Ascending aorta (tissue), 2 donors: ENCODE measurements around the gene CENPF. TPM values are rescaled to one million over a fixed set of nuclear protein-coding genes. Genes with fewer than 3 reads are reported as not detected.

Source experiments
- DNase-seq, 2 donors: peaks; one replicate each; pipeline ENCODE4 v3.0.0-alpha.2; 2019; ENCODE audit warnings: low spot score in 2 of 2
- H3K27ac ChIP-seq, 2 donors: fragments of 200-600 bp; sonication (generic); one replicate each; pipeline ENCODE4 v1.5.1; 2016 to 2017; ENCODE audit warnings: mild to moderate bottlenecking in 1 of 2
- H3K27me3 ChIP-seq: fragments of 200-600 bp; sonication (generic); one replicate; pipeline ENCODE4 v1.5.1; 2017
- H3K36me3 ChIP-seq, 2 donors: fragments of 200-600 bp; sonication (generic); one replicate each; pipeline ENCODE4 v1.5.1; 2016
- H3K4me1 ChIP-seq, 2 donors: fragments of 200-600 bp; sonication (generic); one replicate each; pipeline ENCODE4 v1.5.1; 2016 to 2017; ENCODE audit warnings: mild to moderate bottlenecking in 1 of 2
- H3K4me3 ChIP-seq, 2 donors: fragments of 200-600 bp; sonication (generic); one replicate each; pipeline ENCODE4 v1.5.1; 2016 to 2017; ENCODE audit warnings: mild to moderate bottlenecking in 1 of 2
- H3K9me3 ChIP-seq, 2 donors: fragments of 200-600 bp; sonication (generic); one replicate each; pipeline ENCODE4 v1.5.1; 2016
- intact Hi-C: fragments of 100-400 bp; cut with DNase I; formaldehyde crosslinking; loops from one replicate; pipeline ENCODE4 v1.15.1; 2023
- total RNA-seq: library from RNA; depleted of rRNA; stranded (reverse); fragments of >200 nt; gene quantifications from one replicate; pipeline ENCODE4 v1.1.0, GENCODE V29; 2016
- TF ChIP-seq, protein P1 (sequence below), 3 experiments: fragments of 200-600 bp in 2 of 3; fragments of 450-650 bp in 1 of 3; sonication (generic) in 2 of 3; IDR thresholded peaks; one replicate each; pipeline ENCODE4 v1.5.1; 2016 to 2019; ENCODE audit warnings: antibody characterized with exemption in 3 of 3, mild to moderate bottlenecking in 1 of 3, moderate library complexity in 1 of 3

CENPF gene
- total RNA-seq, 1 donor from 2014 or later, result 0.53 TPM

DNA sequence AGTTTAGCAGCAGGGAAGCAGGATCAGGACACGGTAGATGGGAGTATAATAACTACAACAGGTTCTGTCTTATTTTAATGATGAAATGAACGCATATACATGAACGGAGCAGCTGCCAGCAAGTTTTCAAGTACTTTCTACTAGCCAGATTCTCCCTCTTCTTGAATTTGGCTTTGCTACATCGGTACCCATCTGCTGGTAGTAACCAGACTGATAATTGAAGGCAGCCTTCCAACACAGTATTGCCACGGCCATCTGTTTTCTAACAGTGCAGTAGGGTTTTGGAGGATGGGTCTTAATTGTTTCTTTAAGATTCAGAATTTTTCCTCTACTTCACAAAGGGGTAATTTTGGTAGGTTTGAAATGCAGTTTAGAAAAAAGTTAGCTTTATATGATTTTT, 33.4 kb downstream of the CENPF start:
- Histone ChIP-seq H3K4me3 (no peak overlapping the region), H3K4me1 (no peaks in the 10 kb centered on the region), H3K27me3 (no peaks in the 10 kb centered on the region), H3K36me3 (no peaks in the 10 kb centered on the region), H3K9me3 (no peaks in the 10 kb centered on the region), H3K27ac (no peak overlapping the region)
- intact Hi-C loops, result no loop called here
- no peak for DNase-seq
- TF ChIP-seq, protein P1, sequence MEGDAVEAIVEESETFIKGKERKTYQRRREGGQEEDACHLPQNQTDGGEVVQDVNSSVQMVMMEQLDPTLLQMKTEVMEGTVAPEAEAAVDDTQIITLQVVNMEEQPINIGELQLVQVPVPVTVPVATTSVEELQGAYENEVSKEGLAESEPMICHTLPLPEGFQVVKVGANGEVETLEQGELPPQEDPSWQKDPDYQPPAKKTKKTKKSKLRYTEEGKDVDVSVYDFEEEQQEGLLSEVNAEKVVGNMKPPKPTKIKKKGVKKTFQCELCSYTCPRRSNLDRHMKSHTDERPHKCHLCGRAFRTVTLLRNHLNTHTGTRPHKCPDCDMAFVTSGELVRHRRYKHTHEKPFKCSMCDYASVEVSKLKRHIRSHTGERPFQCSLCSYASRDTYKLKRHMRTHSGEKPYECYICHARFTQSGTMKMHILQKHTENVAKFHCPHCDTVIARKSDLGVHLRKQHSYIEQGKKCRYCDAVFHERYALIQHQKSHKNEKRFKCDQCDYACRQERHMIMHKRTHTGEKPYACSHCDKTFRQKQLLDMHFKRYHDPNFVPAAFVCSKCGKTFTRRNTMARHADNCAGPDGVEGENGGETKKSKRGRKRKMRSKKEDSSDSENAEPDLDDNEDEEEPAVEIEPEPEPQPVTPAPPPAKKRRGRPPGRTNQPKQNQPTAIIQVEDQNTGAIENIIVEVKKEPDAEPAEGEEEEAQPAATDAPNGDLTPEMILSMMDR (IDR thresholded peaks at IDR 0.05), result no peak

DNA sequence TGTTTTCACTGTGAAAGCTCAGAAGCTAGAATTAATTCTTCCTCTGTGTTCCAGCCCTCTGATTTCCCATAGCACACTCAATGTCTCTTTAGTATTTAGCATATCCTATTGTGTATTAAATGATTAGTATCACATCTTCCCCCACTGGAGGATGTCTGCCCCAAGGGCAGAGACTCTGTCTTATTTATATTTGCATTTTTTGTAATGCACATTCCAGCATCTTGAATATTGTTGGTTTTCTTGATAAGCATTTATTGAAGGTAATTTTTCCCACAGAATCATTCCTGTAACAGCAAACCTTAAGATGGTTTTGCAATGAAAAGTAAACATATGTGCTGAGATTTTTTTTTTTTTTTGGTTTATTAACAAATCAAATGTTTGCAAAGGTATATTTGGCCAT, 34.1 kb downstream of the CENPF start:
- Histone ChIP-seq H3K4me3 (no peak overlapping the region), H3K36me3 (no peaks in the 10 kb centered on the region), H3K4me1 (no peaks in the 10 kb centered on the region), H3K27me3 (no peaks in the 10 kb centered on the region), H3K27ac (no peak overlapping the region), H3K9me3 (no peaks in the 10 kb centered on the region)
- intact Hi-C loops, result no loop called here
- no peak for DNase-seq
- TF ChIP-seq, protein P1 (IDR thresholded peaks at IDR 0.05), result no peak

GRCh38 chr1:214637722-214638458, 34.9 kb downstream of the CENPF start:
- H3K9me3 ChIP-seq, result no peaks in the 10 kb centered on the region
- no peaks in the 10 kb centered on the region for H3K27me3 ChIP-seq
- no peaks in the 10 kb centered on the region for H3K36me3 ChIP-seq
- no peak overlapping the region for H3K4me3 ChIP-seq
- no peak for DNase-seq
- H3K4me1 ChIP-seq, result no peaks in the 10 kb centered on the region
- TF ChIP-seq, protein P1 (IDR thresholded peaks at IDR 0.05), result peak; percentile 13 to 61 (median 36)
- H3K27ac ChIP-seq, result no peak overlapping the region
- intact Hi-C loops, result no loop called here

GRCh38 chr1:214638459-214638807, 35.4 kb downstream of the CENPF start:
- intact Hi-C loops, result no loop called here
- Histone ChIP-seq H3K36me3 (no peaks in the 10 kb centered on the region), H3K4me1 (no peaks in the 10 kb centered on the region), H3K27ac (no peak overlapping the region), H3K4me3 (no peak overlapping the region), H3K9me3 (no peaks in the 10 kb centered on the region), H3K27me3 (no peaks in the 10 kb centered on the region)
- TF ChIP-seq, protein P1 (IDR thresholded peaks at IDR 0.05), result no peak
- no peak for DNase-seq

DNA sequence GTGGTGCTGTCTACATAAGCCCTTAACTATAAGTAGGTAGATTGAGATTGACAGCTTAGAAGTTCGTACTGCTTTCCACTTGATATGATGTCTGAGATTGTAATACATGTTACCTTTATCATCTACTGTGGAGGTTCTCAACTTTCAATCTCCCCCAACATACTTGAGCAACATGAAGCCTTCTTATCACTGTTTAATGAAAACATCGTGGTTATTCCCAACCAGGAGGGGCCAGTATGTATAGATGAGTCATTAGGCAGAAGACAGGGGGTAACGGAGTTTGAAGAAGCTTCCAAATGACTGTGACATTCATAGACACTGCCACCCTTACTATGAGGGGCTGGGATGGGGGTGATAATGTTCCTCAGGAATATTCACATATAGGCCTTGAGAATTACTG, 36.0 kb downstream of the CENPF start:
- H3K4me1 ChIP-seq, result no peaks in the 10 kb centered on the region
- intact Hi-C loops, result no loop called here
- H3K36me3 ChIP-seq, result no peaks in the 10 kb centered on the region
- no peak overlapping the region for H3K27ac ChIP-seq
- H3K9me3 ChIP-seq, result no peaks in the 10 kb centered on the region
- H3K27me3 ChIP-seq, result no peaks in the 10 kb centered on the region
- no peak for DNase-seq
- H3K4me3 ChIP-seq, result no peak overlapping the region
- TF ChIP-seq, protein P1 (IDR thresholded peaks at IDR 0.05), result no peak
